B cell (primary cell): Measurements from ENCODE around the gene TMEM9. TPM values are rescaled to one million over a fixed set of nuclear protein-coding genes. Genes with fewer than 3 reads are reported as not detected.

Experiments used
- ATAC-seq: fragments of 200-7000 bp; cut with Tn5 transposase; one replicate; pipeline ENCODE4 v1.10.0; 2021; ENCODE audit warnings: low read depth, mild to moderate bottlenecking, moderate number of reproducible peaks, moderate library complexity
- CTCF ChIA-PET: fragments of 350-600 bp; sonication (Branson Sonifier 250); formaldehyde crosslinking; loops from one replicate; lab custom pipeline; 2021; ENCODE audit warnings: antibody characterized with exemption, inconsistent platforms; lab: Charles Lee
- POLR2A ChIA-PET: fragments of 350-600 bp; sonication (Branson Sonifier 250); formaldehyde crosslinking; loops from one replicate; lab custom pipeline; 2021; ENCODE audit warnings: antibody characterized with exemption; lab: Charles Lee
- DNase-seq: peaks from one replicate; pipeline ENCODE4 v3.0.0; 2013
- H2AFZ ChIP-seq: 2 replicates; pipeline ENCODE4 v1.6.1; 2012; ENCODE audit warnings: mild to moderate bottlenecking, low read depth, low read length; ENCODE audit not compliant: insufficient read depth, poor library complexity, severe bottlenecking
- H3K27ac ChIP-seq, 2 donors: 1 replicate in 1 of 2; 2 replicates in 1 of 2; pipeline ENCODE4 v1.5.1; 2012 to 2013; ENCODE audit warnings: low read length in 2 of 2, mild to moderate bottlenecking in 2 of 2, moderate library complexity in 1 of 2
- H3K27me3 ChIP-seq, 4 experiments: fragments of 200-600 bp in 1 of 4; sonication (generic) in 1 of 4; replicated peaks in 1 of 4; 1 replicate in 2 of 4; 2 replicates in 2 of 4; pipeline versions ENCODE4 v1.6.1 to v1.7.0; 2013 to 2016; ENCODE audit warnings: low read length in 3 of 4, mild to moderate bottlenecking in 2 of 4, mixed read lengths in 1 of 4, moderate library complexity in 1 of 4; ENCODE audit not compliant: insufficient read depth in 4 of 4, control insufficient read depth in 3 of 4; ENCODE audit errors: control extremely low read depth in 1 of 4
- H3K36me3 ChIP-seq, 2 experiments: replicated peaks in 1 of 2; 1 replicate in 1 of 2; 2 replicates in 1 of 2; pipeline versions ENCODE4 v1.6.1 to v1.7.1; 2013; ENCODE audit warnings: low read length in 1 of 2; ENCODE audit not compliant: insufficient read depth in 2 of 2, control insufficient read depth in 1 of 2; ENCODE audit errors: control extremely low read depth in 1 of 2, extremely low read depth in 1 of 2
- H3K4me1 ChIP-seq, 2 donors: fragments of 200-600 bp in 1 of 2; sonication (generic) in 1 of 2; 1 replicate in 1 of 2; 2 replicates in 1 of 2; pipeline versions ENCODE4 v1.5.1 to v1.6.1; 2013 to 2017; ENCODE audit warnings: low read length in 2 of 2; ENCODE audit not compliant: control insufficient read depth in 2 of 2, insufficient read depth in 2 of 2
- H3K4me2 ChIP-seq: replicated peaks from 2 replicates; pipeline ENCODE3; 2012; ENCODE audit warnings: mild to moderate bottlenecking, low read depth, low read length; ENCODE audit not compliant: poor library complexity, severe bottlenecking
- H3K4me3 ChIP-seq, 5 experiments: fragments of 200-600 bp in 1 of 5; sonication (generic) in 1 of 5; 1 replicate in 3 of 5; 2 replicates in 2 of 5; pipeline versions ENCODE4 v1.5.1 to v1.7.0; 2011 to 2016; ENCODE audit warnings: low read length in 4 of 5, mild to moderate bottlenecking in 4 of 5, low read depth in 2 of 5, control low read depth in 1 of 5, moderate library complexity in 1 of 5; ENCODE audit not compliant: insufficient read depth in 1 of 5; ENCODE audit errors: control extremely low read depth in 1 of 5, extremely low read depth in 1 of 5
- H3K79me2 ChIP-seq: fragments of 200-600 bp; sonication (generic); one replicate; pipeline ENCODE4 v1.6.0; 2016; ENCODE audit warnings: low read length; ENCODE audit not compliant: control insufficient read depth, insufficient read depth
- H3K9ac ChIP-seq: fragments of 200-600 bp; sonication (generic); 2 replicates; pipeline ENCODE4 v1.6.1; 2017; ENCODE audit warnings: mild to moderate bottlenecking, low read length, moderate library complexity
- H3K9me3 ChIP-seq, 3 donors: one replicate each; pipeline versions ENCODE4 v1.6.1 to v1.7.1; 2013; ENCODE audit warnings: low read length in 2 of 3; ENCODE audit not compliant: control insufficient read depth in 2 of 3, insufficient read depth in 1 of 3; ENCODE audit errors: control extremely low read depth in 1 of 3
- H4K20me1 ChIP-seq: 2 replicates; pipeline ENCODE4 v1.6.0; 2012; ENCODE audit warnings: mild to moderate bottlenecking, low read length; ENCODE audit not compliant: insufficient read depth, control insufficient read depth, poor library complexity, severe bottlenecking
- H3K27ac Mint-ChIP-seq: one replicate; pipeline ENCODE4 v1.8.0; 2021; ENCODE audit warnings: mixed read lengths
- H3K27me3 Mint-ChIP-seq: one replicate; pipeline ENCODE4 v1.8.0; 2021; ENCODE audit warnings: mixed read lengths
- H3K4me1 Mint-ChIP-seq: one replicate; pipeline ENCODE4 v1.8.0; 2021; ENCODE audit warnings: mixed read lengths
- H3K4me3 Mint-ChIP-seq: one replicate; pipeline ENCODE4 v1.8.0; 2021; ENCODE audit warnings: mixed read lengths
- H3K9me3 Mint-ChIP-seq: one replicate; pipeline ENCODE4 v1.8.0; 2022; ENCODE audit warnings: mixed read lengths; ENCODE audit not compliant: insufficient read depth
- EZH2 ChIP-seq: IDR thresholded peaks from 2 replicates; pipeline ENCODE4 v1.6.1; 2012; ENCODE audit warnings: borderline replicate concordance, low read depth, mild to moderate bottlenecking, moderate library complexity, low read length; ENCODE audit not compliant: insufficient read depth, poor library complexity, severe bottlenecking
- WGBS: methylation state at CpG from one replicate; pipeline ENCODE4 v1.1.5; 2013; ENCODE audit warnings: missing lambda C conversion rate; ENCODE audit not compliant: insufficient coverage; 5-methylcytosine and 5-hydroxymethylcytosine counted together
- intact Hi-C: fragments of 100-400 bp; cut with micrococcal nuclease; formaldehyde crosslinking; loops from one replicate; pipeline ENCODE4 v1.10.0; 2022
- polyA plus RNA-seq: library from polyadenylated mRNA; depleted of rRNA; stranded (reverse); fragments of >200 nt; gene quantifications from 2 replicates; pipeline ENCODE4 v1.2.3, GENCODE V29; 2012
- total RNA-seq, 2 donors: library from RNA; stranded (reverse); fragments of 120-200 nt in 1 of 2; gene quantifications; 1 replicate in 1 of 2; 2 replicates in 1 of 2; pipeline versions ENCODE4 v1.2.3 to v1.2.4, GENCODE V29; 2013 to 2022
- TF ChIP-seq, protein P1 (sequence below): fragments of 200-600 bp; IDR thresholded peaks from one replicate; pipeline ENCODE4 v1.8.0; 2022; ENCODE audit warnings: antibody characterized with exemption, mild to moderate bottlenecking

Gene TMEM9
- total and polyA plus RNA-seq, 2 donors (not counting 1 experiment from before 2014, with no cell fraction given): 23.6 to 29.2 TPM

GRCh38 chr1:201156346-201156745 is 2.1 kb upstream of the TMEM9 start:
- Histone ChIP-seq H3K27me3 (peaks cover 0 to 16% (median 4%) of the 10 kb centered on the region in 4 experiments), H3K36me3 (no peaks in the 10 kb centered on the region), H3K27ac (no peak overlapping the region), H3K79me2 (peaks cover 6% of the 10 kb centered on the region), H2AFZ (no peak overlapping the region), H3K9ac (no peak overlapping the region), H3K4me1 (peaks cover 9 to 17% of the 10 kb centered on the region in 2 donors), H3K9me3 (no peaks in the 10 kb centered on the region), H4K20me1 (no peaks in the 10 kb centered on the region), H3K4me2 (no peak overlapping the region), H3K4me3 (no peak overlapping the region)
- no peak overlapping the region for H3K4me3 Mint-ChIP-seq
- CTCF ChIA-PET: interaction anchor here (1.5 to 2.1 kb wide), 2 partner anchors 12 to 15 kb away, joined by 3 to 4 read pairs; no protein-coding TSS in a partner anchor
- H3K9me3 Mint-ChIP-seq: no peaks in the 10 kb centered on the region
- ATAC-seq (no peak), DNase-seq (no peak)
- peaks cover 23% of the 10 kb centered on the region for H3K27me3 Mint-ChIP-seq
- POLR2A ChIA-PET: no interaction called here
- peaks cover 18% of the 10 kb centered on the region for H3K4me1 Mint-ChIP-seq
- intact Hi-C loops: loop anchor here (10.0 kb wide), 1 partner anchor 988 kb away; the partner anchor contains the start of gene ARL8A
- WGBS: 98% methylated on average over 3 of the region's 3 CpGs
- TF ChIP-seq, protein P1, sequence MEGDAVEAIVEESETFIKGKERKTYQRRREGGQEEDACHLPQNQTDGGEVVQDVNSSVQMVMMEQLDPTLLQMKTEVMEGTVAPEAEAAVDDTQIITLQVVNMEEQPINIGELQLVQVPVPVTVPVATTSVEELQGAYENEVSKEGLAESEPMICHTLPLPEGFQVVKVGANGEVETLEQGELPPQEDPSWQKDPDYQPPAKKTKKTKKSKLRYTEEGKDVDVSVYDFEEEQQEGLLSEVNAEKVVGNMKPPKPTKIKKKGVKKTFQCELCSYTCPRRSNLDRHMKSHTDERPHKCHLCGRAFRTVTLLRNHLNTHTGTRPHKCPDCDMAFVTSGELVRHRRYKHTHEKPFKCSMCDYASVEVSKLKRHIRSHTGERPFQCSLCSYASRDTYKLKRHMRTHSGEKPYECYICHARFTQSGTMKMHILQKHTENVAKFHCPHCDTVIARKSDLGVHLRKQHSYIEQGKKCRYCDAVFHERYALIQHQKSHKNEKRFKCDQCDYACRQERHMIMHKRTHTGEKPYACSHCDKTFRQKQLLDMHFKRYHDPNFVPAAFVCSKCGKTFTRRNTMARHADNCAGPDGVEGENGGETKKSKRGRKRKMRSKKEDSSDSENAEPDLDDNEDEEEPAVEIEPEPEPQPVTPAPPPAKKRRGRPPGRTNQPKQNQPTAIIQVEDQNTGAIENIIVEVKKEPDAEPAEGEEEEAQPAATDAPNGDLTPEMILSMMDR: no peak
- TF ChIP-seq EZH2: no peak
- H3K27ac Mint-ChIP-seq: no peak overlapping the region

- CTCF ChIA-PET: interaction anchor here (1.0 to 2.1 kb wide), 4 partner anchors 13 to 68 kb away, joined by 3 to 4 read pairs (median 3); no protein-coding TSS in a partner anchor
- intact Hi-C loops: loop anchor here (10.0 kb wide), 1 partner anchor 989 kb away; the partner anchor contains the start of gene ARL8A
Observed at GRCh38 chr1:201155354-201155753, 1.1 kb upstream of the TMEM9 start.

More at GRCh38 chr1:201155354-201155753, 1.1 kb upstream of the TMEM9 start:
- H3K4me1 Mint-ChIP-seq: peaks cover 18% of the 10 kb centered on the region
- Histone ChIP-seq H4K20me1 (no peaks in the 10 kb centered on the region), H3K4me3 (no peak overlapping the region), H3K27ac (no peak overlapping the region), H3K4me2 (no peak overlapping the region), H3K9me3 (no peaks in the 10 kb centered on the region), H3K27me3 (peaks cover 0 to 16% (median 4%) of the 10 kb centered on the region in 4 experiments), H3K9ac (no peak overlapping the region), H3K79me2 (peaks cover 6% of the 10 kb centered on the region), H3K36me3 (peaks cover 0 to 5% of the 10 kb centered on the region in 2 experiments), H2AFZ (no peak overlapping the region), H3K4me1 (peaks cover 9 to 17% of the 10 kb centered on the region in 2 donors)
- TF ChIP-seq EZH2: no peak
- TF ChIP-seq, protein P1: no peak
- H3K27me3 Mint-ChIP-seq: peaks cover 19% of the 10 kb centered on the region
- WGBS: 94% methylated on average over 2 of the region's 2 CpGs
- ATAC-seq (no peak), DNase-seq (no peak)
- H3K27ac Mint-ChIP-seq: no peak overlapping the region
- POLR2A ChIA-PET: no interaction called here
- H3K9me3 Mint-ChIP-seq: no peaks in the 10 kb centered on the region
- H3K4me3 Mint-ChIP-seq: peak overlapping the region; percentile 90
